CD4-positive, alpha-beta memory T cell (primary cell): Measurements from ENCODE around the gene TC2N. TPM values are rescaled to one million over a fixed set of nuclear protein-coding genes. Genes with fewer than 3 reads are reported as not detected.

Experiments used
- CTCF ChIA-PET: fragments of 350-600 bp; sonication (Branson Sonifier 250); formaldehyde crosslinking; loops from one replicate; lab custom pipeline; 2021; ENCODE audit warnings: inconsistent platforms; ENCODE audit not compliant: partially characterized antibody; lab: Charles Lee
- POLR2A ChIA-PET: fragments of 350-600 bp; sonication (Branson Sonifier 250); formaldehyde crosslinking; loops from one replicate; lab custom pipeline; 2021; ENCODE audit not compliant: partially characterized antibody; lab: Charles Lee
- DNase-seq, 5 donors: peaks; one replicate each; pipeline versions ENCODE4 v3.0.0 to v3.0.0-alpha.2; 2020 to 2022; ENCODE audit warnings: mixed read lengths in 1 of 5
- H3K27ac ChIP-seq: one replicate; pipeline ENCODE4 v1.7.0; 2013; ENCODE audit warnings: low read depth, low read length
- H3K27me3 ChIP-seq: 2 replicates; pipeline ENCODE4 v1.7.0; 2013; ENCODE audit warnings: mild to moderate bottlenecking, low read length, moderate library complexity; ENCODE audit not compliant: insufficient read depth
- H3K36me3 ChIP-seq: 2 replicates; pipeline ENCODE4 v1.7.0; 2013; ENCODE audit warnings: mild to moderate bottlenecking, low read length, moderate library complexity; ENCODE audit not compliant: insufficient read depth
- H3K4me1 ChIP-seq: 2 replicates; pipeline ENCODE4 v1.7.0; 2013; ENCODE audit warnings: mild to moderate bottlenecking, low read length, moderate library complexity; ENCODE audit not compliant: insufficient read depth
- H3K4me3 ChIP-seq, 2 donors: one replicate each; pipeline ENCODE4 v1.7.0; 2013; ENCODE audit warnings: low read length in 2 of 2, mild to moderate bottlenecking in 1 of 2
- H3K9me3 ChIP-seq, 2 donors: one replicate each; pipeline ENCODE4 v1.7.0; 2013; ENCODE audit warnings: low read length in 2 of 2, control low read depth in 1 of 2; ENCODE audit not compliant: control insufficient read depth in 1 of 2
- H3K27ac Mint-ChIP-seq, 7 donors: one replicate each; pipeline ENCODE4 v1.8.0; 2020 to 2021; ENCODE audit warnings: mixed read lengths in 7 of 7, mild to moderate bottlenecking in 6 of 7, inconsistent platforms in 3 of 7, moderate library complexity in 3 of 7
- H3K27me3 Mint-ChIP-seq, 2 donors: one replicate each; pipeline ENCODE4 v1.8.0; 2020 to 2021; ENCODE audit warnings: mixed read lengths in 2 of 2
- H3K36me3 Mint-ChIP-seq, 2 donors: one replicate each; pipeline ENCODE4 v1.8.0; 2020 to 2021; ENCODE audit warnings: mixed read lengths in 2 of 2, inconsistent platforms in 1 of 2, mild to moderate bottlenecking in 1 of 2
- H3K4me1 Mint-ChIP-seq, 4 donors: one replicate each; pipeline ENCODE4 v1.8.0; 2020 to 2021; ENCODE audit warnings: mixed read lengths in 4 of 4, mild to moderate bottlenecking in 1 of 4
- H3K4me3 Mint-ChIP-seq, 8 donors: one replicate each; pipeline ENCODE4 v1.8.0; 2020 to 2021; ENCODE audit warnings: mixed read lengths in 8 of 8, mild to moderate bottlenecking in 7 of 8, moderate library complexity in 6 of 8, inconsistent platforms in 3 of 8
- H3K9me3 Mint-ChIP-seq, 8 donors: one replicate each; pipeline ENCODE4 v1.8.0; 2020 to 2021; ENCODE audit warnings: mixed read lengths in 8 of 8, mild to moderate bottlenecking in 5 of 8, inconsistent platforms in 3 of 8, moderate library complexity in 1 of 8
- intact Hi-C: fragments of 100-400 bp; cut with micrococcal nuclease; formaldehyde crosslinking; loops from one replicate; pipeline ENCODE4 v1.15.1; 2023
- polyA plus RNA-seq, 2 donors: library from polyadenylated mRNA; unstranded; fragments of 300-500 nt; fragmentation: Illumina TruSeq; gene quantifications; one replicate each; pipeline ENCODE4 v1.2.3, GENCODE V29; 2021
- total RNA-seq, 2 experiments: library from RNA; stranded (reverse); gene quantifications; one replicate each; pipeline ENCODE4 v1.2.3, GENCODE V29; 2021

TC2N gene
- total and polyA plus RNA-seq, 4 experiments from 2014 or later = 234 to 325 (median 291) TPM

GRCh38 chr14:91904483-91904882, 37.1 kb upstream of the TC2N start:
- Histone ChIP-seq H3K4me3 (no peak overlapping the region), H3K36me3 (no peaks in the 10 kb centered on the region), H3K27me3 (no peaks in the 10 kb centered on the region), H3K27ac (no peak overlapping the region), H3K9me3 (no peaks in the 10 kb centered on the region), H3K4me1 (no peaks in the 10 kb centered on the region)
- peaks cover 0 to 5% of the 10 kb centered on the region in 2 donors for H3K27me3 Mint-ChIP-seq
- ChIA-PET CTCF (interaction anchor here (1.3 kb wide), 1 partner anchor 30 kb away, joined by 3 read pairs; no protein-coding TSS in a partner anchor), POLR2A (no interaction called here)
- DNase-seq = no peak
- no peaks in the 10 kb centered on the region for H3K9me3 Mint-ChIP-seq
- no peak overlapping the region for H3K27ac Mint-ChIP-seq
- no peaks in the 10 kb centered on the region for H3K36me3 Mint-ChIP-seq
- H3K4me3 Mint-ChIP-seq = no peak overlapping the region
- peaks cover under 1 to 4% (median 2%) of the 10 kb centered on the region in 4 donors for H3K4me1 Mint-ChIP-seq
- intact Hi-C loops = no loop called here

GRCh38 chr14:91903070-91903469, 35.7 kb upstream of the TC2N start:
- H3K4me3 ChIP-seq = no peak overlapping the region
- H3K9me3 ChIP-seq = no peaks in the 10 kb centered on the region
- DNase-seq = no peak
- ChIA-PET POLR2A (interaction anchor here (1.0 kb wide), 1 partner anchor 8 kb away, joined by 3 read pairs; no protein-coding TSS in a partner anchor), CTCF (no interaction called here)
- Mint-ChIP-seq H3K36me3 (no peaks in the 10 kb centered on the region), H3K27ac (no peak overlapping the region), H3K9me3 (no peaks in the 10 kb centered on the region), H3K4me3 (no peak overlapping the region), H3K4me1 (peaks cover under 1 to 7% (median 1%) of the 10 kb centered on the region in 4 donors), H3K27me3 (peaks cover 0 to 4% of the 10 kb centered on the region in 2 donors)
- H3K36me3 ChIP-seq = no peaks in the 10 kb centered on the region
- H3K27ac ChIP-seq = no peak overlapping the region
- no peaks in the 10 kb centered on the region for H3K27me3 ChIP-seq
- no peaks in the 10 kb centered on the region for H3K4me1 ChIP-seq
- intact Hi-C loops = no loop called here

- H3K36me3 Mint-ChIP-seq = no peaks in the 10 kb centered on the region
- ChIA-PET CTCF (interaction anchor here (1.0 to 1.9 kb wide), 2 partner anchors 9 to 253 kb away, joined by 3 to 10 read pairs; no protein-coding TSS in a partner anchor), POLR2A (interaction anchor here (1.0 kb wide), 1 partner anchor 9 kb away, joined by 3 read pairs; no protein-coding TSS in a partner anchor)
- no peaks in the 10 kb centered on the region for H3K9me3 ChIP-seq
- H3K27ac ChIP-seq = no peak overlapping the region
- H3K4me1 Mint-ChIP-seq = peaks cover 0 to 7% (median 0%) of the 10 kb centered on the region in 4 donors
- no peak overlapping the region for H3K27ac Mint-ChIP-seq
- no peaks in the 10 kb centered on the region for H3K27me3 ChIP-seq
- no peaks in the 10 kb centered on the region for H3K4me1 ChIP-seq
- no peak for DNase-seq
- H3K4me3 ChIP-seq = no peak overlapping the region
- H3K27me3 Mint-ChIP-seq = peaks cover 0 to 3% of the 10 kb centered on the region in 2 donors
- H3K36me3 ChIP-seq = no peaks in the 10 kb centered on the region
- intact Hi-C loops = no loop called here
- H3K4me3 Mint-ChIP-seq = no peak overlapping the region
- H3K9me3 Mint-ChIP-seq = peaks cover 0 to 2% (median 0%) of the 10 kb centered on the region in 8 donors
Measured at GRCh38 chr14:91902336-91902735, 35.0 kb upstream of the TC2N start.

- peak overlapping the region in 1 of 7 donors; percentile 71 for H3K27ac Mint-ChIP-seq
- DNase-seq = no peak
- H3K4me1 ChIP-seq = no peaks in the 10 kb centered on the region
- ChIA-PET POLR2A (interaction anchor here (0.8 to 1.0 kb wide), 3 partner anchors 9 to 27 kb away, joined by 3 read pairs; no protein-coding TSS in a partner anchor), CTCF (interaction anchor here (1.0 to 1.9 kb wide), 2 partner anchors 9 to 252 kb away, joined by 3 to 10 read pairs; no protein-coding TSS in a partner anchor)
- no peak overlapping the region for H3K4me3 Mint-ChIP-seq
- H3K9me3 ChIP-seq = no peaks in the 10 kb centered on the region
- H3K27me3 Mint-ChIP-seq = no peaks in the 10 kb centered on the region
- peaks cover 0 to 7% (median 0%) of the 10 kb centered on the region in 4 donors for H3K4me1 Mint-ChIP-seq
- H3K27me3 ChIP-seq = no peaks in the 10 kb centered on the region
- no peak overlapping the region for H3K4me3 ChIP-seq
- no peak overlapping the region for H3K27ac ChIP-seq
- peaks cover 0 to 3% (median 0%) of the 10 kb centered on the region in 8 donors for H3K9me3 Mint-ChIP-seq
- intact Hi-C loops = no loop called here
- no peaks in the 10 kb centered on the region for H3K36me3 ChIP-seq
- no peaks in the 10 kb centered on the region for H3K36me3 Mint-ChIP-seq
Measured at GRCh38 chr14:91901449-91902226, 34.3 kb upstream of the TC2N start.

- no peaks in the 10 kb centered on the region for H3K9me3 ChIP-seq
- intact Hi-C loops = no loop called here
- Mint-ChIP-seq H3K9me3 (peaks cover 0 to 3% (median 0%) of the 10 kb centered on the region in 8 donors), H3K27me3 (no peaks in the 10 kb centered on the region), H3K4me3 (no peak overlapping the region), H3K36me3 (no peaks in the 10 kb centered on the region), H3K4me1 (peaks cover 0 to 12% (median 5%) of the 10 kb centered on the region in 4 donors), H3K27ac (no peak overlapping the region)
- H3K4me1 ChIP-seq = no peaks in the 10 kb centered on the region
- H3K36me3 ChIP-seq = no peaks in the 10 kb centered on the region
- H3K27me3 ChIP-seq = no peaks in the 10 kb centered on the region
- no peak overlapping the region for H3K27ac ChIP-seq
- H3K4me3 ChIP-seq = no peak overlapping the region
- ChIA-PET CTCF (interaction anchor here (7.9 kb wide), 1 partner anchor 12 kb away, joined by 39 read pairs; no protein-coding TSS in a partner anchor), POLR2A (interaction anchor here (0.6 to 2.2 kb wide), 3 partner anchors 24 to 99 kb away, joined by 3 to 13 read pairs (median 3); no protein-coding TSS in a partner anchor)
- no peak for DNase-seq
Measured at GRCh38 chr14:91899806-91900205, 32.5 kb upstream of the TC2N start.

- ChIA-PET POLR2A (interaction anchor here (1.1 to 2.2 kb wide), 3 partner anchors 26 to 98 kb away, joined by 3 to 13 read pairs (median 3); no protein-coding TSS in a partner anchor), CTCF (interaction anchor here (7.9 kb wide), 1 partner anchor 13 kb away, joined by 39 read pairs; no protein-coding TSS in a partner anchor)
- Histone ChIP-seq H3K4me3 (no peak overlapping the region), H3K9me3 (no peaks in the 10 kb centered on the region), H3K27ac (no peak overlapping the region), H3K4me1 (peaks cover under 1% of the 10 kb centered on the region), H3K36me3 (no peaks in the 10 kb centered on the region), H3K27me3 (no peaks in the 10 kb centered on the region)
- intact Hi-C loops = no loop called here
- Mint-ChIP-seq H3K9me3 (peaks cover 0 to 3% (median 0%) of the 10 kb centered on the region in 8 donors), H3K27ac (peak overlapping the region in 1 of 7 donors; percentile 25), H3K36me3 (no peaks in the 10 kb centered on the region), H3K27me3 (no peaks in the 10 kb centered on the region), H3K4me3 (no peak overlapping the region), H3K4me1 (peaks cover 0 to 13% (median 6%) of the 10 kb centered on the region in 4 donors)
- DNase-seq = no peak
Measured at GRCh38 chr14:91899213-91899612, 31.9 kb upstream of the TC2N start.

GRCh38 chr14:91898372-91898771, 31.0 kb upstream of the TC2N start:
- Mint-ChIP-seq H3K27me3 (no peaks in the 10 kb centered on the region), H3K4me1 (peaks cover 4 to 20% (median 13%) of the 10 kb centered on the region in 4 donors), H3K9me3 (peaks cover 0 to 3% (median 0%) of the 10 kb centered on the region in 8 donors), H3K27ac (no peak overlapping the region), H3K36me3 (no peaks in the 10 kb centered on the region), H3K4me3 (no peak overlapping the region)
- POLR2A ChIA-PET = interaction anchor here (1.1 to 2.2 kb wide), 3 partner anchors 25 to 63 kb away, joined by 3 to 13 read pairs (median 6); no protein-coding TSS in a partner anchor
- Histone ChIP-seq H3K4me3 (no peak overlapping the region), H3K27me3 (no peaks in the 10 kb centered on the region), H3K27ac (no peak overlapping the region), H3K4me1 (peaks cover 9% of the 10 kb centered on the region), H3K36me3 (no peaks in the 10 kb centered on the region), H3K9me3 (no peaks in the 10 kb centered on the region)
- no peak for DNase-seq
- CTCF ChIA-PET = interaction anchor here (7.9 kb wide), 1 partner anchor 14 kb away, joined by 39 read pairs; no protein-coding TSS in a partner anchor
- intact Hi-C loops = no loop called here
